ENCODE data around the gene CBX4.

DNA sequence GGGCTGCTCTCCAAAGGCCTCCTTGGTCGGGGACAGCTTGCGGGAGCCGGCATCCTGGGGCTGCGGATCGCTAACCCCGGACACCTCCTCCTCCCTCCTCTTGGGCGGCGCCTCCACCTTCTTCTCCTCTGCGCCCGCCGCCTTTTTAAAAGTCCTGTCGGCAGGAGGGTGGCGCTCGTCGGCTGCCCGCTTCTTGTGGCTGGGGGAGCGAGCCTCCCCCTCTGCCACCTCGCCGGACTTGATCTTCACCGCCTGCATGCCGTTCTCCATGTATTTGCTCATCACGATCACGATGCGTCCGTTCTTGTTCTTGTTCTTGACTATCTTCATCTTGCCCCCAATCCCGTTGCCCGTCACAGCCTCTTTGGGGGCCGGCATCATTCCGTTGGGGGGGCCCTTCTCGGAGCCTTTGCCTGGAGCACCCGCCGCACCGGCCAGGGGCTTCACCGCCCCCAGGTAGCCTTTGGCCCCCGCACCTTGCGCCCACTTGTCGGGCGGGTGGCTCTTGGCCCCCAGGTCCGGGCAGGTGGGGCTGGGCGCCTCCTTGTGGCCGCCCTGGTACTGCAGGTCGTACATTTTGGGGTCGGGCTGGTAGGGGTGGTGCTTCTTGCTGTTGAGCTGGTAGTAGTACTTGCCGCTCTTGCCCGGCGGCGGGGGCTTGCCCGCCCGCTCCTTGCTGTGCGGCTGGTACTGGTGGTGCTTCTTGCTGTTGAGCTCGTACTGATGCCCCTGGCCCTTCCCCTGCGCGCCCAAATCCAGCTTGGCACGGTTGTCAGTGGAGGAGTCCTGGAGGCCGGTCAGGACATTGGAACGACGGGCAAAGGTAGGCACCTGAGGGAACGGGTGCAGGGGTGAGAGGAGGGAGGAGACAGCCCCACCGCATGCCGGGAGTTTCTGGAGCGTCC lies 4.4 kb downstream of the CBX4 start:
- TF ChIP-seq, protein P1, sequence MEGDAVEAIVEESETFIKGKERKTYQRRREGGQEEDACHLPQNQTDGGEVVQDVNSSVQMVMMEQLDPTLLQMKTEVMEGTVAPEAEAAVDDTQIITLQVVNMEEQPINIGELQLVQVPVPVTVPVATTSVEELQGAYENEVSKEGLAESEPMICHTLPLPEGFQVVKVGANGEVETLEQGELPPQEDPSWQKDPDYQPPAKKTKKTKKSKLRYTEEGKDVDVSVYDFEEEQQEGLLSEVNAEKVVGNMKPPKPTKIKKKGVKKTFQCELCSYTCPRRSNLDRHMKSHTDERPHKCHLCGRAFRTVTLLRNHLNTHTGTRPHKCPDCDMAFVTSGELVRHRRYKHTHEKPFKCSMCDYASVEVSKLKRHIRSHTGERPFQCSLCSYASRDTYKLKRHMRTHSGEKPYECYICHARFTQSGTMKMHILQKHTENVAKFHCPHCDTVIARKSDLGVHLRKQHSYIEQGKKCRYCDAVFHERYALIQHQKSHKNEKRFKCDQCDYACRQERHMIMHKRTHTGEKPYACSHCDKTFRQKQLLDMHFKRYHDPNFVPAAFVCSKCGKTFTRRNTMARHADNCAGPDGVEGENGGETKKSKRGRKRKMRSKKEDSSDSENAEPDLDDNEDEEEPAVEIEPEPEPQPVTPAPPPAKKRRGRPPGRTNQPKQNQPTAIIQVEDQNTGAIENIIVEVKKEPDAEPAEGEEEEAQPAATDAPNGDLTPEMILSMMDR (IDR thresholded peaks at IDR 0.05 in 4 of 5, conservative IDR thresholded peaks at IDR 0.05 in 1 of 5): peak; percentile 14 to 60 (median 47)
- no peak for TF ChIP-seq POLR2A (IDR thresholded peaks at IDR 0.05)

Data from gastrocnemius medialis (tissue), 4 donors.